ENCODE results near the gene FAM168A. TPM values are rescaled to one million over a fixed set of nuclear protein-coding genes. Genes with fewer than 3 reads are reported as not detected.

FAM168A gene
- total and polyA plus RNA-seq, 2 donors from 2014 or later, result 8.9 to 38.1 TPM

DNA sequence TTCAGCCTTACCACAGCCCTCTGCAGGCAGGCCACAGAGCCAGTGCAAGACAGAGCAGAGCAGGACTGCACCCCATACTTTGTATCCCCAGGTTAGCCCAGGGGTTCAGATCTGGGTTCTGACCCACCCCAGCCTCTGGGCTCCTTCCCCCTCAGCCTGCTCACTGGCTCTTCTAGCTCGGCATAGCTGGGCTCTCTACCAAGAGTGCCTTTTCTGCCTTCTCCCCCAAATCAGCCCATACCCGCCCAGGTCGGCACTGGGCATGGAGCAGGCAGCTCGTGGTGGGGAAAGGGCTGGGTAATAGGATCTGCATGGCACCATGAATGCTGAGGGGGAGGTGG, 213.4 kb downstream of the FAM168A start:
- Histone ChIP-seq H3K4me3 (ENCODE audit: low read length in 3 of 3) (no peak overlapping the region), H3K9me3 (ENCODE audit: control insufficient read depth in 2 of 3, insufficient read depth in 1 of 3, low read length in 3 of 3) (no peaks in the 10 kb centered on the region), H3K27me3 (ENCODE audit: control insufficient read depth, insufficient read depth, low read length) (no peaks in the 10 kb centered on the region), H3K4me1 (ENCODE audit: control insufficient read depth in 2 of 3, insufficient read depth in 2 of 3, low read depth in 1 of 3, low read length in 3 of 3) (peaks cover 0 to 12% (median 4%) of the 10 kb centered on the region in 3 donors), H3K27ac (ENCODE audit: low read depth in 2 of 2, low read length in 2 of 2) (no peak overlapping the region), H3K9ac (ENCODE audit: low read length in 3 of 3) (no peak overlapping the region), H3K36me3 (ENCODE audit: control insufficient read depth in 2 of 3, insufficient read depth in 3 of 3, low read length in 3 of 3) (no peaks in the 10 kb centered on the region)
- intact Hi-C loops (cut with DNase I), result no loop called here
- no peak for TF ChIP-seq CTCF (IDR thresholded peaks at IDR 0.05; ENCODE audit: borderline replicate concordance, extremely low read depth, insufficient read depth)
- FAIRE-seq (no peak), DNase-seq (peak in 2 of 5 donors; percentile 33 to 59)

- TF ChIP-seq CTCF (IDR thresholded peaks at IDR 0.05; ENCODE audit: borderline replicate concordance, extremely low read depth, insufficient read depth), result no peak
- H3K27me3 ChIP-seq (ENCODE audit: control insufficient read depth, insufficient read depth, low read length), result no peaks in the 10 kb centered on the region
- no peak for FAIRE-seq
- H3K36me3 ChIP-seq (ENCODE audit: control insufficient read depth in 2 of 3, insufficient read depth in 3 of 3, low read length in 3 of 3), result no peaks in the 10 kb centered on the region
- H3K27ac ChIP-seq (ENCODE audit: low read depth in 2 of 2, low read length in 2 of 2), result no peak overlapping the region
- intact Hi-C loops (cut with DNase I), result no loop called here
- H3K9me3 ChIP-seq (ENCODE audit: control insufficient read depth in 2 of 3, insufficient read depth in 1 of 3, low read length in 3 of 3), result no peaks in the 10 kb centered on the region
- no peak overlapping the region for H3K4me3 ChIP-seq (ENCODE audit: low read length in 3 of 3)
- no peak overlapping the region for H3K9ac ChIP-seq (ENCODE audit: low read length in 3 of 3)
- DNase-seq, result no peak
- H3K4me1 ChIP-seq (ENCODE audit: control insufficient read depth in 2 of 3, insufficient read depth in 2 of 3, low read depth in 1 of 3, low read length in 3 of 3), result peaks cover 0 to 12% (median 4%) of the 10 kb centered on the region in 3 donors
These were observed 213.8 kb downstream of the FAM168A start for GRCh38 chr11:73384125-73384441.

DNA sequence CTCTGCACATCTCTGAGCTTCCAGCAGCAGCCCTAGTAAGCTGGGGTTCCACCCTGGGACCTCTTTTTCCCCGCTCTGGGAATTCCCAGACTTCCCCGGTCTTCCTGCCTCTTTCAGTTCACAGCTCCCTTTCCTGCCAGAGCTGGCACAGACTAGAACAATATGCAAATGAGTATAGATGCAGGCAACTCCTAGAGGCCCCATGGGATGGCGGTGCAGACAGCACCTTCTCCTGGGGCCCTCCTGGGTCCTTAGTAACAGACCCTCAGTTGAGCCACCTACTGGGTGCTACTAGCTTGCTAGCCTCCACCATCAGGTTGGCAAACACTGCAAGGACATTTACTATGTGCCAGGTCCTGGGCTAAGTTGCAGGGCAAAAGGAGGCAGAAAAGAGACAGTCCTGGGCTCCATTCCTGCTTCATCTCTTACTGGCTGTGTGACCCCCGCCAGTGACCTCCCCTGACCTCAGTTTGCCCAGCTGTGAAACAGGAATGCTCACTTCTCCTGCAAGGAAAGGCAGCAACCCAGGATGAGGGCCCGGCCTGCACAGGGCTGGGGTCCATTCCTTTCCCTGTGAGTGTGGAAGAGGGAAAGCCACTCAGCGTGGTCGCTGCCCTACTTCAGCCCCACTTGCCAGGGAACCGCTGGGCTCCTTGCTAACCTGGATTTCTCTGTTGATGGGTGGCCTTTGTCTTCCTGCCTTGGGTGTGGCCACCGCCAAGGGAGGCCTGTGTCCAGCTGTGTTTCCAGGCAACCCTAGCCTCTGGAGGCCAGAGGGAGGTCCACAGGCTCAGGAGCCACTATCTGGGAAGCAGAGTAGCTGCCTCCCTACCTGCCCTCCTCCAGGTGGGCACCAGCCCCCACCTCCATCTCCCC, 214.4 kb downstream of the FAM168A start:
- DNase-seq, result peak in 3 of 5 donors; percentile 43 to 72 (median 68)
- Histone ChIP-seq H3K9ac (ENCODE audit: low read length in 3 of 3) (peak overlapping the region in 1 of 3 donors; percentile 19), H3K36me3 (ENCODE audit: control insufficient read depth in 2 of 3, insufficient read depth in 3 of 3, low read length in 3 of 3) (no peaks in the 10 kb centered on the region), H3K27ac (ENCODE audit: low read depth in 2 of 2, low read length in 2 of 2) (peak overlapping the region; percentile 4 to 30), H3K9me3 (ENCODE audit: control insufficient read depth in 2 of 3, insufficient read depth in 1 of 3, low read length in 3 of 3) (no peaks in the 10 kb centered on the region), H3K4me3 (ENCODE audit: low read length in 3 of 3) (no peak overlapping the region), H3K4me1 (ENCODE audit: control insufficient read depth in 2 of 3, insufficient read depth in 2 of 3, low read depth in 1 of 3, low read length in 3 of 3) (peaks cover 0 to 12% (median 4%) of the 10 kb centered on the region in 3 donors), H3K27me3 (ENCODE audit: control insufficient read depth, insufficient read depth, low read length) (no peaks in the 10 kb centered on the region)
- TF ChIP-seq CTCF (IDR thresholded peaks at IDR 0.05; ENCODE audit: borderline replicate concordance, extremely low read depth, insufficient read depth), result no peak
- FAIRE-seq, result no peak
- intact Hi-C loops (cut with DNase I), result no loop called here

Data from kidney (tissue), 14 donors.